ENCODE results near the gene NCAN. TPM values are rescaled to one million over a fixed set of nuclear protein-coding genes. Genes with fewer than 3 reads are reported as not detected.

Gene NCAN
- total and polyA plus RNA-seq, 9 of the 15 experiments (the other 6 are each of a cell fraction or from before 2014, with no cell fraction given) = 0.04 TPM; not detected in 8

DNA sequence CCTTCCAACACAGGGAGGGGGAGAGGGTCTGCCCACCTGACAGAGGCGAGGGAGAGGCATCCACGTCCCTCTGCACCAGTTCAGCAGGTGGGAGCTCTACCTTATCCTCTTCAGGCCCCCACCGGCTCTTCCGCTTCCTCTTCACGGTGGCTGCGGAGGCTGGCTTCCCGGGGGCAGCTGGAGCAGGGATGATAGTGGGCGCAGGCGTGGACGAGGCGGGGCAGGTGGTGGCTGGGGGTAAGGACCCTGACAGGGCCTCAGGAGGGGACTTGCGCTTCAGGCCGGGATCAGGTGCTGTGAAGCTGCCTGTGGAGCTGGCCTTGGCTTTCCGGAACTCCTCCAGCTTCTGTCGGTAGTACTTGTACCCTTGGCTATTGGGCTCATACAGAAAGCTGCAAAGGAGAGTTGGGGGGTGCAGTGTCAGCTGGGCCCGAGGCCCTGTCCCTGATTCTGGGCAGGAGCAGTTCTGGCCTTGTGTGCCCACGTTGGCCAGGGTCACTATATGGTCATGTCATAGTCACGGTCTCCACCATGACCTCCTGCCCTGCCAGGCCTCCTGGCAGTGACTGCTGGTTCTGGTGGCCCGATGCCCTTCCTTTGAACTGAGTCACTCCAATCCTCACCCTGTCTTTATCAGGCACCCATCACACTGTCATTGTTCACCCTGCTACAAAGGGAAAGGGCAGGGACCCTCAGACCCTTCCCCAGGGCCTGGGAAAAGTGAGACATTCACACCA, 85.4 kb downstream of the NCAN start:
- Histone ChIP-seq H3K9me3 (replicated peaks; ENCODE audit: control insufficient read depth, insufficient read depth, low read depth, low read length) (no peaks in the 10 kb centered on the region), H3K27ac (ENCODE audit: extremely low read depth, low read depth, low read length) (no peak overlapping the region), H3K27me3 (ENCODE audit: control insufficient read depth in 2 of 2, insufficient read depth in 2 of 2, low read length in 2 of 2) (no peaks in the 10 kb centered on the region), H2AFZ (ENCODE audit: low read depth, low read length) (no peak overlapping the region), H3K4me2 (ENCODE audit: insufficient read depth, low read length) (no peak overlapping the region), H3K79me2 (ENCODE audit: control insufficient read depth, insufficient read depth, low read length) (no peaks in the 10 kb centered on the region; the same call in 2 of the 3 replicates), H4K20me1 (replicated peaks; ENCODE audit: control insufficient read depth, insufficient read depth, low read length) (no peaks in the 10 kb centered on the region), H3K9ac (ENCODE audit: insufficient read depth in 1 of 2, low read depth in 2 of 2, low read length in 2 of 2) (peak overlapping the region in 1 of 2 experiments; percentile 52; a peak in 1 of 4 replicates), H3K4me3 (no peak overlapping the region), H3K4me1 (replicated peaks in 1 of 2; ENCODE audit: control insufficient read depth in 2 of 2, insufficient read depth in 2 of 2, low read length in 2 of 2) (peaks cover 0 to 6% of the 10 kb centered on the region in 2 experiments; a peak in 2 of 5 replicates), H3K9me1 (ENCODE audit: control insufficient read depth, insufficient read depth, low read length) (no peaks in the 10 kb centered on the region), H3K36me3 (ENCODE audit: control insufficient read depth, insufficient read depth, low read length) (peaks cover 66% of the 10 kb centered on the region; the same call in 2 of the 3 replicates)
- DNase-seq (ENCODE audit: extremely low read depth in 1 of 4, low spot score in 3 of 4) (peak in 1 of 4 experiments; percentile 11), FAIRE-seq (no peak), ATAC-seq (no peak)
- ChIA-PET CTCF (ENCODE audit: low intra/inter-chr PET ratio) (no interaction called here), POLR2A (interaction anchor here (0.6 to 3.0 kb wide), 5 partner anchors 19 to 72 kb away, joined by 3 to 10 read pairs (median 3); no protein-coding TSS in a partner anchor)
- TF ChIP-seq, protein P1, sequence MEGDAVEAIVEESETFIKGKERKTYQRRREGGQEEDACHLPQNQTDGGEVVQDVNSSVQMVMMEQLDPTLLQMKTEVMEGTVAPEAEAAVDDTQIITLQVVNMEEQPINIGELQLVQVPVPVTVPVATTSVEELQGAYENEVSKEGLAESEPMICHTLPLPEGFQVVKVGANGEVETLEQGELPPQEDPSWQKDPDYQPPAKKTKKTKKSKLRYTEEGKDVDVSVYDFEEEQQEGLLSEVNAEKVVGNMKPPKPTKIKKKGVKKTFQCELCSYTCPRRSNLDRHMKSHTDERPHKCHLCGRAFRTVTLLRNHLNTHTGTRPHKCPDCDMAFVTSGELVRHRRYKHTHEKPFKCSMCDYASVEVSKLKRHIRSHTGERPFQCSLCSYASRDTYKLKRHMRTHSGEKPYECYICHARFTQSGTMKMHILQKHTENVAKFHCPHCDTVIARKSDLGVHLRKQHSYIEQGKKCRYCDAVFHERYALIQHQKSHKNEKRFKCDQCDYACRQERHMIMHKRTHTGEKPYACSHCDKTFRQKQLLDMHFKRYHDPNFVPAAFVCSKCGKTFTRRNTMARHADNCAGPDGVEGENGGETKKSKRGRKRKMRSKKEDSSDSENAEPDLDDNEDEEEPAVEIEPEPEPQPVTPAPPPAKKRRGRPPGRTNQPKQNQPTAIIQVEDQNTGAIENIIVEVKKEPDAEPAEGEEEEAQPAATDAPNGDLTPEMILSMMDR (IDR thresholded peaks at IDR 0.05 in 2 of 3, conservative IDR thresholded peaks at IDR 0.05 in 1 of 3; ENCODE audit: insufficient read depth in 2 of 3, low read depth in 1 of 3, low read length in 3 of 3) = no peak
- TF ChIP-seq POLR2G (IDR thresholded peaks at IDR 0.05; ENCODE audit: low read depth, low read length) = peak; percentile 56; the same call in 1 of the 2 replicates
- no TSS peak for BruUV-seq (replicated peaks)
- in situ Hi-C loops (cut with MboI) (no loop called here), intact Hi-C loops (cut with micrococcal nuclease) (no loop called here)
- WGBS (ENCODE audit: insufficient coverage, low coverage, missing lambda C conversion rate) = 90% methylated on average over 17 of the region's 19 CpGs

All from K562 (cell line).